ENCODE data around the gene RNF126.
"Not testable (repeated sequence)": the region's sequence is repeated elsewhere in the genome, so short reads cannot be mapped to it uniquely, and the experiment has no call there.

Gene RNF126

DNA sequence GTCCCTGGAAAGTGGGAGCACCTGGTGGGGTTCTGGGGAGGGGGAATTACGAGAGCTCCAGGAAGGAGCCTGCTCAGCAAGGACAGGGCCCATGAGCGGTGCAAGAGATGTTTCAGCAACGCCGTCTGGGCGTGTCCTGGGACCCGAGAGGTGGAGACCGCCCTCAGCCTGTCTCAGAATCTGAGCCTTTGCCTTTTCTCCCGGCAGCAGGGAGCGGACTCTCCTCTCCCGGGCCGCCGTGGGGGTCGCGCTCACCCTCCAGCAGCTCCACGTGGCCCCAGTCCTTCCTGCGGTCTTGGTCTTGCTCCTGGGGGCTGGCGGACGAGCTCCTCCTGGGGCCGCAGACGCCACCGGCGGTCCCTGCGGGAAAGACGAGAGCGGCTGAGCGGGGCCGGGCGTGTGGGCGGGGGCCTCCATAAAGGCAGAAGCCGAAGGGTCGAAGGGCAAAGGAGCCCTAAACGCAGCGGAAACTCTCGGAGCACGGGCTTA, 30.4 kb downstream of the RNF126 start:
- in situ Hi-C loops (cut with HindIII; ENCODE audit: low sequenced_read_pairs): no loop called here

DNA sequence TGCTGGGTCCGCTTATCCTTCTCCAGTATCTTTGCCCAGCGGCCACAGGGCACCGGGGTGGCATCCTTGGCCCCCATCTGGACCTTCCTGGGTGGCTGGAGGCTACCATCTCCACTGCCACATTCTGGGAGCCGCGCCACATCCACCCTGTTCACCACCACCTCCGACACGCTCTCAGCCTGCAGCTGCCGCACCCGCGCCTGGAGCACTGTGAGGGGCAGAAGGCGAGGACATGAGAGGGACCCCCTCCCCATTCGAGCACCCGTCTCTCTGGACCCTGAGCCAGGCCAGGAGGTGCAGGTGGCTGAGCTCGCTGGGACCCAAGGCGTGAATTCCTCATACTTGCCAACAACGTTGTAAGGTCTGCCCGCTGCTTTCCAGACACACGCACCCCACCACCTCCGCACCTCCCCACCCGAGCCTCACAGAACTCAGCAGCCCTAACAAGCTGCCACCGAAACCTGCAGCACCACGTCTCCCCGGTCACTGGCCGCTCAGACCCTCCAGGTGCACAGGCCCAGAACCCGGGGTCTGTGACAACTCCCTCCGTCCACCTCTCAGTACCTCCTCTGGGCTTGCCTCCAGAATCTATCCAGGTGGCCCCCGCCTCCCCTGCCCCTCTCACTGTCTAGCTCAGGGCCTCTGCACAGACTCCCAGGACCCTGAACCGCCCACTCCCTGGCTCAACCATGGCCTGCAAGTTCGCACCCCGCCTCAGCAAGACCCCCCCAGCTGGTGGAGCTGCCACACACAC, 32.9 kb downstream of the RNF126 start:
- in situ Hi-C loops (cut with HindIII; ENCODE audit: low sequenced_read_pairs): no loop called here

DNA sequence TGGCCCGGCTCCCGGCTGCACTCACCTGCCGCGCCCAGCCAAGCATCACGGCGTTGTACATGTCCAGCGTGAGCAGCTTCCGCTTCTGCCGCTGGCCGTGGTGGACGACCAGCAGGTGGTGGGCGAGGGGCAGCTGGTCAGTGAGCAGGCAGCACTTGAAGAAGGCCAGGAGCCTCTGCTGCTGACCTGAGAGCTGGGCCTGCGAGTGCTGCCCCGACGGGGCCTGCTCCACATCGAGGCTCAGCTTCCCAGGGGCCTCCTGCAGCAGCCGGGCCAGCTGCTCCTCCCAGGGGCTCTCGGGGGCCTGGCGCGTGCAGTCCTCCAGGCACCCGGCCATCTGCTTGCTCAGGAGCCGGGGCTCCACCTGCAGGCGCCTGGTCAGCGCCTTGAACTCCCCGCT, 33.5 kb downstream of the RNF126 start:
- in situ Hi-C loops (cut with HindIII; ENCODE audit: low sequenced_read_pairs): not testable (repeated sequence)

DNA sequence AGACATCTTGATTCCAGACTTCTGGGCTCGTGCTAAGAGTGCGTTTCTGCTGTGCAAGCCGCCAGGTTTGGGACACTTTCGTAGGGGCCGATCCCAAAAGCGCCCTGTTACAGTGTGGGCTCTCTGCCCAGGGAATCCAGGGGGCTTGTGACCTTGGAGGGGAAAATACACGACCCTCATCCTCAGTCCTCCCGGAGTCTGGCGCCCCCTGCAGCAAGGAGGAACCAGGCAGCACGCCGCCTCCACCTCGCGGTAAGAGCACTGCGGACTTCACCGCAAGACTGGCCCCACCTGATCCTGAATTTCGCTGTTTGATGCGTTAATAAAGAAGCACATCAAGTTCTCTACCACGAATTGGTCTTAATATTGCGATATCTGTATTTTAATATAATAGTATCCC, 34.8 kb downstream of the RNF126 start:
- in situ Hi-C loops (cut with HindIII; ENCODE audit: low sequenced_read_pairs): no loop called here

DNA sequence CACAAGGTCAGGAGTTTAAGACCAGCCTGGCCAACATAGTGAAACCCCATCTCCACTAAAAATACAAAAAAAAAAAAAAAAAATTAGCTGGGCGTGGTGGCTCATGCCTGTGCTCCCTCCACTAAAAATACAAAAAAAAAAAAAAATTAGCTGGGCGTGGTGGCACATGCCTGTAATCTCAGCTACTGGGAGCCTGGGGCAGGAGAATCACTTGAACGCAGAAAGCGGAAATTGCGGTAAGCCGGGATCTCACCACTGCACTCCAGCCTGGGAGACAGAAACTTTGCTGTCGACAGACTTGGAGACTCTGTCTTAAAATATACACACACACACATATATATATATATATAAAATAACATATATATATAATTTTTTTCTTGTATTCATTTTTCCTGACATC, 36.4 kb downstream of the RNF126 start:
- in situ Hi-C loops (cut with HindIII; ENCODE audit: low sequenced_read_pairs): not testable (repeated sequence)

DNA sequence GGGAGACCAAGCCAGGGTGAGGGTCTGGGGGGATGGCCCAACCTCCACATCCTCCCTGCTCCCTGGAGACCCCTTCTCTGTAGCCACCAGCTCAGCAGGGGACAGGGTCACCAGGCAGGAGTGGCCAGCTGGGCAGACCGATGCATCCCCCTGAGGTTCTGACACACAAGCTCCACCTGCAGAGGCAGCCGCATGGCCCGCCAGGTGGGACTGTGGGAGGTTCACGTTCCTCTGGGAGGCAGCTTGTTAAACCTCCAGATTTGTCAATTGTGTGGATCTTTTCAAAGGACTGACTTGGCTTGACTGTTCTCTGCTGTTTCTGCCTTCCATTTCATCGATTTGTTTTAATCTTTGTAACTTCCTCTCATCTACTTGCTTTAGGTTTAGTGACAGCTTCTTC, 37.8 kb downstream of the RNF126 start:
- in situ Hi-C loops (cut with HindIII; ENCODE audit: low sequenced_read_pairs): no loop called here

DNA sequence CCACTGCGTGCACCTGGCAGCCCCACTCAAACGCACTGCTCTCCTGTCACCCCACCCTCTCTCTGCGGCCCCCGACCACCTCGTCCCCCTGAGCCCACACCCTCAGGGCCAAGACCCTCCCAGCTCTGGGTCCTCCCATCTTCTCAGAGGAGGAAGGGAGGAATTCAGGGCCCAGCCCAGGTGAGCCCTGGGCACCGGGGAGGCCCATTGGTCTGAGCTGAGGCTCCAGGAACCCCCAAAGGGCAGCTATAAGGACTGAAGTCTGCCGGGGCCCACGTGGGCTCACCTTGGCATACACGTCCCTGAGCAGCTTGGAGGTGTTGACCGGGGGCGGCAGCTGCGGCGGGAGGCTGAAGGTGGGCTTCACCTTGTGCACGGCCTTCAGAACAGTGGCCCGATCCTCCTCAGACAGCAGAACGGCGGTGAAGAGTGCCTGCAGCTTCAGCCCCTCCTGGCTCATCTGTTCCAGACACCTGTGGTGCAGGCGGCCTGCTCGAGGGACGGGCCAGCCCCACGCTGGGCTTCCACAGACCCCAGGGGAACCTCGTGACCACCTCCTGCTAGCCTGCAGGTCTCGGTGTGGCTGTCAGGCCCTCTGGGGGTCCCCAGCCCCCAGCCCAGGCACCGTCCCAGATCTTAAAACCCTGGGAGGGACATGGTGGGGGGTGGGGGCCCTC, 38.4 kb downstream of the RNF126 start:
- in situ Hi-C loops (cut with HindIII; ENCODE audit: low sequenced_read_pairs): loop anchor here (5.0 kb wide), 1 partner anchor 102 kb away; no protein-coding TSS in a partner anchor

DNA sequence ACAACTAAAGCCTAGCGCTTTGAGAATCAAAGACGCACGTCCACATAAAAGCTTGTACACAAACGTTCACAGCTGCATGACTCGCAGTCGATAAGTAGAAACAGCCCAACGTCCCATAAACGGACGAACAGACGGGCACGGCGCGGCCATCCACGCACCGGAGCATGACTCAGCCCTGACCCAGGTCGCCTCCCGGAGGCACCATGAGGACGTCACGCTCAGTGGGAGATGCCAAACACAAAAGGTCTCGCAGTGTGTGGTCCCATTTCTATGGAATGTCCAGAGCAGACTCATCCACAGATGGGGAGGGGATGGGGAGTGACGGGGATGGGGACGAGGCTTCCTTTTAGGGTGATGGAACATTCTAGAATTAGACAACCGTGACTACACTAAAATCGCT, 39.0 kb downstream of the RNF126 start:
- in situ Hi-C loops (cut with HindIII; ENCODE audit: low sequenced_read_pairs): loop anchor here (5.0 kb wide), 1 partner anchor 102 kb away; no protein-coding TSS in a partner anchor

DNA sequence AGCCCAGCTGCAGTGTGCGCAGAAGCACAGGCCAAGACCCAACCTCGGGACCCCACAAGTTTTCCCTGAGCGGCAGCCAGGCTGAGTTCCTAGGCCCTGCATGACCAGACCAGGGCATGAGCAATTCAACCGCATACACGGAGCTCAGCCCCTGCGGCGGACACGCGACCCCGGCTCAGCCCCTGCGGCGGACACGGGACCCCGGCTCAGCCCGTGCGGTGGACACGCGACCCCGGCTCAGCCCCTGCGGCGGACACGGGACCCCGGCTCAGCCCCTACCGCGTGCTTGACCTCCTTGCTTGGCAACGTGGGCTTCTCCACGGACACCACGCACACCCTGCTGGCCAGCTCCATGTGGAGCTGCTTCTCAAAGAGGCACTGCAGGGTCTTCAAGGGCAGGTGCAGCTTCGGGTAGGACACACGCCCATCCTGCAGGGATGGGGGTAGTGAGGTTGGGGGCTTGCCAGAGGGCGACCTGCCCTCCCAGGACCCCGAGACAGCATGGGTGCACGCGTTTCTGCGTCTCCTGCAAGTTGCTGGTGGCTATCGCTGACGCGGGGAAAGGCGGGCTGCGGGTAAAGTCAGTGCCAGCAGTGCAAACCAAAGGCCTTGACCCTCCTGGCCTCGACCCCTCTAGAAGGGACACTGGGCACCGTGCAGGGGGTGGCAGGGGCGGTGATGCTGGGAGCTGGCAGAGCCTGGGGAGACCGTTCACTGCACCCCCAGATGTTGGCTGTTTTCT, 39.7 kb downstream of the RNF126 start:
- in situ Hi-C loops (cut with HindIII; ENCODE audit: low sequenced_read_pairs): loop anchor here (5.0 kb wide), 1 partner anchor 101 kb away; no protein-coding TSS in a partner anchor

DNA sequence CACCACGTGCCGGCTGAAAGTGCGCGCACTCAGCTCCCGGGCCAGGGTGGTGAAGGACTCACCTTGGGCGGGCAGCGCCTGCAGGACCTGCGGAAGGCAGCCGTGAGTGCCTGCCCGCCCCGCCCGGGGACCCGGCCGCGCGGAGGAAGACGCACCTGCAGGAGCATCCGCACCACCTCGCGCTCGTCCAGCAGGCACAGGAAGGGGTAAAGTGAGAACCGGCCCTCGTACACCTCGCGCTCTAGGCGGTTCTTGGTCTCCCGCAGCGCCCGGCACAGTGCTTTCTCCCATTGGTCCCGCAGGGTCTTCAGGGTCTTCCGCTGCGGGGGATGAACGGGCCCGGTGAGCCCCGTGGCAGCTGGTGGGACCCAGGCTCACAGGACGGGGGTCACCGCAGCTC, 40.3 kb downstream of the RNF126 start:
- in situ Hi-C loops (cut with HindIII; ENCODE audit: low sequenced_read_pairs): loop anchor here (5.0 kb wide), 1 partner anchor 100 kb away; no protein-coding TSS in a partner anchor

DNA sequence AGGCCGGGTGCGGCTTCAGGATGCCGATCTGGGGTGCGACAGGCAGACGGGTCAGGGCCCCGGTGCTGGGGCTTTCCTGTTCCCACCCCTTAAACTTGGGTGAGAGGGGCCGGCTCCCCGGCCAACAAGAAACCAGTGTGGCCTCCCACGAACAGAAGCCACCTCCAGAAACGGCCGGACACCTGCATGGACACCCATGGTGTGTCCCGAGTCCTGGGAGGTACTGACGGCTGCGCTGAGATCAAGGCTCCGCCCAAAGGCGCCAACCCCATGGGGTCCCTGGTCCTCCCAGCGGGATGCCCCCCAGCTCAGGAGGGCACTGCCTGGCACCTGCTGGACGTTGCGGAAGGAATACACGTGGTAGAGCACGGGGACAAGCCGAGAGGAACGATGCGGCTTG, 41.2 kb downstream of the RNF126 start:
- in situ Hi-C loops (cut with HindIII; ENCODE audit: low sequenced_read_pairs): loop anchor here (5.0 kb wide), 1 partner anchor 100 kb away; no protein-coding TSS in a partner anchor

DNA sequence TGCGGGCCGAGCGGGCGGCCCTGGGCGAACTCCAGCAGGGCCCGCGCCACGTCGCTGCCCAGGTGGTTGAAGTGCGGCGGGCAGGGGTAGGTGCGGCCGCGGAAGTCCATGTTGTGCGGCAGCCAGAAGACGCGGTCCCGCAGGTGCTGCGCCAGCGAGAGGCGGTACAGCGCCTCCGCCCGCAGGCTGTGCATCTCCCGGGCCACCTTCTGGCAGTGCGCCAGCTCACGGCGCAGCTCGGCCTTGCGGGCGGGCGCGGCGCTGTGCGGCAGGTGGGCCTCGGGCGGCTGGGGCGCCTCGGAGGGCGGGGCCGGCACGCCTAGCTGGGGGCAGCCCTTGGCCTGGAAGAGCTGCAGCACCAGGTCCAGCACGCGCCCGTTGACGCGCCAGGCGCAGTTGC, 41.8 kb downstream of the RNF126 start:
- in situ Hi-C loops (cut with HindIII; ENCODE audit: low sequenced_read_pairs): loop anchor here (5.0 kb wide), 1 partner anchor 99 kb away; no protein-coding TSS in a partner anchor

DNA sequence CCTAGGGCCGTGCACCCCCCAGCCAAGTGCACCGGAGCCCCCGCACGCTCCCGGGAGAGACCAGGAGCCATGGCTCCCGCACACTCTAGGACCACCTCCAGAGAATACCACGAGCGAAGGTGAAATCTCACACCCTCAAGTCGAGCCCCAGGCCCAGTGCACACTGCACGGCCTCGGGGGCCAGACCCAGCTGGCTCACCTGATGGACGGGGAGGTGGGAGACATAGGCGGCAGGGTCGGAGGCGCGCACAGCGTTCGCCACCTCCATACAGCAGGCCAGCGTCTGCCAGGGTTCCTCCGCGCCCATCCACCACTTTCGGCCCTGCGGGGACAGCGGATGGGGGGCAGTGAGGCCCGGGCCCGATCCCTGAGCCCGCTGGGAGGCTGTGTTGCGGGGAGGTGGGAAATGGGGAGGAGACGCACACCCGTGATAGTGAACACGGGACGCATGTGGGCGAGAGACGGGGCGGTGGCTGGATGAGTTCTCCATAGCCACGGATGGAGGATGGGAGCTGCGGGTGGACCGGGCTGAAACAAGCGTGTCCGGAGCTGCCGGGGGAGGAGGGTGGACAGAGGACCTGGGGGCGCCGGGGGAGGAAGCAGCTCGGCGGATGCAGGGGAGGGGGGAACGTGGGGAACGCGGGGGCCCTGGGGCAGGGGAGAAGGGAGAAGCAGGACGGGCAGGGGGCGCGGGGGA, 42.7 kb downstream of the RNF126 start:
- in situ Hi-C loops (cut with HindIII; ENCODE audit: low sequenced_read_pairs): loop anchor here (5.0 kb wide), 1 partner anchor 98 kb away; no protein-coding TSS in a partner anchor

DNA sequence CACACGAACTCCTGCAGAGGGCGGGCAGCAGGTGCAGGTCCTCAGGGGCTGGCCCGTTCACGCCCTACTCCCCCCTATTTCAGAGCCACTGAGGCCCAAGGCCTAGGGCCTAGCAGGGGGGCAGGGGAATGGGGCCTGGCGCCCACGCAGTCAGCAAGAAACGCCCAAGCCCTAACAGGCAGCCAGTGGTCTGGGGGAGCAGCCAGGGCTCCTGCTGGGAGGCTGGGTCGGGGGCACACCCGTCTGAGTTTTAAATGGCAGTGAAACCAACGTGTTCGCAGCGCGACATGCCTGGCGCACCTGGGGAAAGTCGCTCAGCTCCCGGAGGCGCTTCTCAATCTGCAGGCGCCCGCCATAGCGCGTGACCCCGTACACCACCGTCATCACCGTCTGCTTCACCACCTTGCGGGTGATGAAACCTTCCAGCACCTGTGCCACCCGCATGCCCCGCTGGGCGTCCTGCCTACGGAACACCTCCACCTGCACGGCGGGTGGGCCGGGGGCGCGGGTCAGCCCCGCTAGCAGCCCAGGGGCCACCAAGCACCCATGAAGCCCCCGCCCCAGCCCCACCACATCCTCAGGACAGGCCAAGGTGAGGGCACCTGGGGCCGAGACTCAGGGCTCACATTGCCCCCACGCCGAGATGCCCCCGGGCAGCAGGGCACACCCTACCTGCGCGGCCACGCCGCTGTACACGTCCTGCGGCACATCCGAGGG, 43.6 kb downstream of the RNF126 start:
- in situ Hi-C loops (cut with HindIII; ENCODE audit: low sequenced_read_pairs): loop anchor here (5.0 kb wide), 1 partner anchor 97 kb away; no protein-coding TSS in a partner anchor

DNA sequence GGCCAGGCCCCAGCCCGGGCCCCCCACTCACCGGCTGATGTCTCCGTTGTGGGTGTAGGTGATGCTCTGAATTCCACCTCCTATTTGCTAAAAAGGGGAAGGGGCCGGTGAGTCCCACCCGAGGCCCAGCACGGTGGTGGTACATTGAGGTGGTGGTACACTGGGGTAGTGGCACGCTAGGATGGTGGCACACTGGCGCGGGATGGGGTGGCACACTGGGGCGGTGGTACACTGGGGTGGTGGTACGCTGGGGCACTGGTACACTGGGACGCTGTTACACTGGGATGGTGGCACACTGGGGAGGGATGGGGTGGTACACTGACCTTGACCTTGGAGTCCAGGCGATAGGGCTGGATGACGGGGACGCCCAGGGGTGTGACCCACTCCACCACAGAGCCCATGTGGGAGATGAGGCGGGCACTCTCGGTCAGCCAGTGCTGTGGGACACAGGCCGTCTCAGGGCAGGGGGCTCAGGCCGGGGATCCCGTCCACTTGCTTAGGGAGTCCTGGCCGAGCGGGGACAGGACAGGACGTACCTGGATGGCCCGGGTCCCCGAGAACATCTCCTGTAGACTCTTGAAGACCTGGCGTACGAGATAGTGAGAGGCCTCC, 44.2 kb downstream of the RNF126 start:
- in situ Hi-C loops (cut with HindIII; ENCODE audit: low sequenced_read_pairs): no loop called here

DNA sequence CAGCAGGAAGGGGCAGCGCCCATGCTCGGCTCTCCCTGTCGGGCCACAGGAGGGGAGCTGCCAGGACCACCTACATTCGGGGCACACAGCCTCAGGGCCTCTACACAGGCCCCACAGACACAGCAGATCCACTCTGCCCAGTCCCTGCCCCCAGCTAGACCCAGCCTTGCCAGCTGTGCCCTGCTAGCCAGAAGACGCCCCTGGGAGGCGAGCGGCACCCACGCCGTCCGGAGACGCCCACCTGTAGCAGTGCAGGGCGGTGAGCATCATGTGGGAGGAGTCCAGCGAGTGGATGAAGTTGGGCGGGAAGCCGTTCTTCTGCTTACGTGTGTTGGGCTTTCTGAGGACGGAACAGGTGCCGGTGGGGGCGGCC, 44.8 kb downstream of the RNF126 start:
- in situ Hi-C loops (cut with HindIII; ENCODE audit: low sequenced_read_pairs): no loop called here

DNA sequence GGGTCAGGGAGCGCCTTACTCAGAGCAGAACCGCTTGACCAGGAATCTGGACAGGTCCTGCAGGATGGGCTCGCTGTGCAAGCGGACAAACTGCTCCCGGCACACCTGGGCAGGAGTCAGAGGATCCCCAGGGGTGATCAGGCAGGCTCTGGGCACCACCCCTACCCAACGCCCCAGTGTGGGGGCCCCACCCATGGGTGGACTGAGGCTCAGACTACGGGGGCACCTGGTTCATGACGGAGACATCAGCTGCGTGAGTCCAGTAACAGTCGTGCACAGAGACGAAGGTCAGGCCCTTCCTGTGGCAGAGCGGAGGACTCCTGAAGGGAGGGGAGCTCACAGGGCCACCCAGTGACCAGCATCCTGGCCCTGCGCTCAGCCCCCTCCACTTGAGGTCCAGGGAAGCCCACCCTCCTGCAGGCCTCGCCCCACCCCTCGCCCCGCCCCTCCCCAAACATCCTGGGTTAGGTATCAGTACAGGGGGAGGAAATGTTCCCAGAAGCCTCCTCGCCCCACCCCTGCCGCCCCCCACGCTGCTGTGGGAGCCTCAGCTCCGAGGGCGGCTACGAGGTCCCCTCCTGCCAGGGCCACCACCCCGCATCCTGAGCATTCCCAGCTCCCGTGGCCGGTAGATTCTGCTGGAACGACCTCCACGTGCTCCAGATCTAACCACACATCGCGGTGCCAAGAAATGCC, 45.3 kb downstream of the RNF126 start:
- in situ Hi-C loops (cut with HindIII; ENCODE audit: low sequenced_read_pairs): no loop called here

DNA sequence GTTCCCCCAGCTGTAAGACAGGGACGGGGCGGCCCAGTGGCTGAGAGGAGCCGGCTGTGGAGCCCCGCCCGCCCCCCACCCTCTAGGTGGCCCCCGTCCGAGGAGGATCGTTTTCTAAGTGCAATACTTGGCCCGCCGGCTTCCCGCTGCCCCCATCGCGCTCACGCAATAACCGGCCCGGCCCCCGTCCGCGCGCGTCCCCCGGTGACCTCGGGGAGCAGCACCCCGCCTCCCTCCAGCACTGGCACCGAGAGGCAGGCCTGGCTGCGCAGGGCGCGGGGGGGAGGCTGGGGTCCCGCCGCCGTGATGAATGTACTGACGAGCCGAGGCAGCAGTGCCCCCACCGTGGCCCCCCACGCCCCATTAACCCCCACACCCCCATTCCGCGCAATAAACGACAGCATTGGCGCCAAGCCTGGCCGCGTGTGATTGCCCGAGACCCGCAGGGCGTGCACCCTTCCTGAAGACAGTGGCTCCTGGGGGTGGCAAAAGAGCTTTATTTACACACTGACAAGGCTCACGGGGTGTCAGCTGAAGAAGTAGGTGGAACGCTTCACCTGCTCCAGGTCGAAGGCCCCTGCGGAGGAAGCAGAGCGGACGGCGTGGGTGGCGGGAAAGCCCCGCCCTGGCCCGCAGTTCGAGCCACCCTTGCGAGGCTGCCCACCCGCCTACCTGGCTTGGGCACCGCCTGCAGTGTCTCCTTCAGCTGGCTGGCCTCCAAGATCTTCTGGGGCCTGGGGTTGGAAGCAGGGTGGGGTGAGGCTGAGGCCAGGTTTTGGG, 46.1 kb downstream of the RNF126 start:
- in situ Hi-C loops (cut with HindIII; ENCODE audit: low sequenced_read_pairs): no loop called here
